GM20000 (cell line): ENCODE results near the gene NOC2L.

Experiments used
- DNase-seq: peaks from one replicate; pipeline ENCODE4 v3.0.0; 2012; ENCODE audit warnings: low spot score
- CTCF ChIP-seq: IDR thresholded peaks from 2 replicates; pipeline ENCODE4 v1.5.1; 2012; ENCODE audit warnings: mild to moderate bottlenecking, control low read depth; ENCODE audit errors: extremely low read depth, missing control alignments

Gene NOC2L

GRCh38 chr1:958823-959730, at the start of gene NOC2L:
TSS of gene NOC2L (minus strand) at chr1:959256. CDS start at chr1:959240, 16 bp downstream.
- no peak for TF ChIP-seq CTCF
- DNase-seq, result peak; percentile 98

DNA sequence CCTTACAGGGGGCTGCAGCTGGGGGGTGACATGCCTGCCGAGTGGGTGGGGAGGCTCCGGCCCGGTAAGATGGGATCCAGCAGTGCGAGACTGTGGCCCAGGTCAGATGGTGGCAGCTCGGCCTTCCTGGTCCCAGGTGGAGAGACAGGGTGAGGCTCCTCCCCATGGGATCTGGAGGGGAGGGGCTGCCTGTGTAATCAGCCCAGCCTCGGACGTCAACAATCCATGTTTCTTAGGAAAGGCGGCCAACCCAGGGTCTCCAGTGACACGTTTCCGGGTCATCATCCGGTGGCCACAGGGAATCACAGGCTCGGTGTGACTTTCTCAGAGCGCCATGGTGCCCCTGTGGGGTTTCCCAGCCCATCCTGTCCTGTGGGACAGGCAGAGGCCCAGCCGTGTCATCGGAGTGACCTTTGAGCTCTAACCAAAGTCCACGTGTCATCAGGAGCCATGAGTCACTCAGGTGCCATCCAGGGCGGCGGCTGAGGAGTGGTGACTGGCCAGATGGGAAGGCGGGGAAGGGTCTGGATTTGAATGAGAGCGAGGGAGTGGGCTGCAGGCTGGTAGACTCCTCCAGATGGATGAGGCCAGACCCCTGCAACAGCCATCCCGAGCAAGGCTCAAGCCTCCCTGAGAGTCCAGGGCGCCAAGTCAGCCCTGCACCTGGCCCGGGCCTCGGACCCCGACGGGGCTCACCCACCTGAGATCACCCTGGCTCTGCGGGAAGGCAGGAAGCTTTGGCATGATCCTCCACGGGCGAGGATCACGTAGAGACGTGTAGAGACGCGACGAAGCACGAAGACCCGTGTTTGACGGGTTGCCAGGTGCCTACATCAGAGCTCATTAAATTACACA, 47.5 kb upstream of the NOC2L start:
- DNase-seq, result no peak
- TF ChIP-seq CTCF, result no peak

- no peak for DNase-seq
- no peak for TF ChIP-seq CTCF
Observed at GRCh38 chr1:1005774-1006304, 46.8 kb upstream of the NOC2L start.

DNA sequence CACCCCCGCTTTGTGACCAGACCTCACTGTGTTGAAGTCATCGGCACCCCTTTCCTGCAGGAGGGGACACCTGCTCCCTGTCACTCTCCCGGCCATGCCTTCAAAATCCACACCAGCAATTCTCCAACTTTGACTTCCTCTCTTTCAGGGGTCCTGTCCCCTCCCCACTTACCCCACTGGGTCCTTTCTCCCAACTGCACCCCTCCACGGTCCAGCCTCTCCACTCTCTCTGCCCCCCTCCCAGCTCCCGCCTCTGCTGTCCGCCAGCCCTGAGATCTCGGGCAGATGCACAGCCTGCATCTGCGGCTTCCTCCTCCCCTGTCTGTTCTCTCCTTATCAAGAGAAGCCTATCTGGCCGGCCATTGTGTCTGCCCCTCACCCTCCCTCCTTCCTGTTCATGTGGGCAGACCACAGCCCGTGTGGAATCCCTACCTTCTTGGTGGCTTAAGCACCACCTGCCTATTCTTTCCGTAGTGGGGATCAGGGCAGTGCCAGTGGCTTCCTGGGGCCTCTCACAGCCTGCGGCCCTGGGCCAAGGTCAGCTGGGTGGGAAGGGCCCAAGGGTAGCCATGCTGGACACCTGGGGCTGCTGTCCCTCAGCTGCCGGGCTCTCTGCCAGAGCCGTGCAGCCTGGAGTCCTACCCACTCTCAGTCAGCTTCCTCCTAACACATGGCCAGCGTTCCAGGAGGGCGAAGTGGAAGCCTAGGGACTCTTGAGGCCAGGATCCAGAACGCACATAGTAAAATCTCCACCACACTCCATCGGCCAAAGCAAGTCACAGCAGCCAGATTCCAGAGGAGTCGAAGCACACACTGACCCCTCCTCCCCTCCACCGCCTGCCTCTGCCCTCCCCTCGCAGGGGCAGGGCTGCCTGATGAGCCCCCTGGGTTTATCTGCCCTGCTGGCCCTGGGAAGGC, 46.0 kb upstream of the NOC2L start:
- peak; percentile 57 for DNase-seq
- TF ChIP-seq CTCF, result no peak

DNA sequence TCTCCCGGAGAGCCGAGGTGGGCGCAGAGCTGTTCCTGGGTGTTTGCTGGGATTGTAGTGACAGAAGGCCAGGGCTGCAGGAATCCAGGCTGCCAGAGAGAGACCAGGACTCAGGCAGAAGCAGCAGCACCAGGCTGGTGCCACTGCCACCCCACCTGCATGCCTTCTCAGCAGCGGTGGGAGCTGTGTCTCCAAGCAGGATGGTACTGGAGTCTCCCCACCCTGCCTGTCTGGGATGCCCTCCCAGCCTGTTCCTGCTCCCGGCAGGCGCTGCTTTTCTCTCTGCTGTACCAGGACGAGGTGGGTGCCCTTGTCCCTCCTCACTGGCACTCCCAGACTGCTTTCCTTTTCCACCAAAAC, 45.3 kb upstream of the NOC2L start:
- DNase-seq, result peak; percentile 21
- no peak for TF ChIP-seq CTCF

- DNase-seq, result peak; percentile 26
- TF ChIP-seq CTCF, result no peak
Observed at GRCh38 chr1:1003618-1004419, 44.8 kb upstream of the NOC2L start.
